ENCODE data around the gene LTBP4. TPM values are rescaled to one million over a fixed set of nuclear protein-coding genes. Genes with fewer than 3 reads are reported as not detected.
"Not testable (repeated sequence)": the region's sequence is repeated elsewhere in the genome, so short reads cannot be mapped to it uniquely, and the experiment has no call there.

Gene LTBP4
- polyA plus RNA-seq, 5 donors, result 225 to 627 (median 357) TPM

GRCh38 chr19:40624369-40625153 lies 23.4 kb downstream of the LTBP4 start:
- DNase-seq, result not testable (repeated sequence)

GRCh38 chr19:40625406-40626120 lies 24.4 kb downstream of the LTBP4 start:
- DNase-seq, result no peak

GRCh38 chr19:40626918-40627317 lies 25.7 kb downstream of the LTBP4 start:
- DNase-seq, result no peak

- no peak for DNase-seq
Observed at GRCh38 chr19:40627486-40628279, 26.5 kb downstream of the LTBP4 start.

- no peak for DNase-seq
Observed at GRCh38 chr19:40629346-40629745, 28.2 kb downstream of the LTBP4 start.

GRCh38 chr19:40630571-40631160 lies 29.5 kb downstream of the LTBP4 start:
- DNase-seq, result no peak

GRCh38 chr19:40632311-40633036 lies 31.3 kb downstream of the LTBP4 start:
- no peak for DNase-seq

- no peak for DNase-seq
Observed at GRCh38 chr19:40633207-40633606, 32.0 kb downstream of the LTBP4 start.

- DNase-seq, result no peak
Observed at GRCh38 chr19:40638327-40638726, 37.2 kb downstream of the LTBP4 start.

- DNase-seq, result no peak
Observed at GRCh38 chr19:40639638-40639982, 38.4 kb downstream of the LTBP4 start.

GRCh38 chr19:40640744-40641143 lies 39.6 kb downstream of the LTBP4 start:
- DNase-seq, result peak in 1 of 2 donors; percentile 61

GRCh38 chr19:40641281-40641680 lies 40.1 kb downstream of the LTBP4 start:
- peak in 1 of 2 donors; percentile 37 for DNase-seq

- DNase-seq, result no peak
Observed at GRCh38 chr19:40642051-40642706, 41.0 kb downstream of the LTBP4 start.

- no peak for DNase-seq
Observed at GRCh38 chr19:40642757-40643305, 41.7 kb downstream of the LTBP4 start.

- no peak for DNase-seq
Observed at GRCh38 chr19:40646743-40647254, 45.6 kb downstream of the LTBP4 start.

- not testable (repeated sequence) for DNase-seq
Observed at GRCh38 chr19:40649903-40650675, 48.9 kb downstream of the LTBP4 start.

- peak in 1 of 2 donors; percentile 63 for DNase-seq
Observed at GRCh38 chr19:40650749-40651305, 49.7 kb downstream of the LTBP4 start.

- not testable (repeated sequence) for DNase-seq
Observed at GRCh38 chr19:40652303-40652702, 51.1 kb downstream of the LTBP4 start.

- DNase-seq, result not testable (repeated sequence)
Observed at GRCh38 chr19:40655684-40656083, 54.5 kb downstream of the LTBP4 start.
